Neural cell (in vitro differentiated cells): ENCODE measurements around the gene PROX2. TPM values are rescaled to one million over a fixed set of nuclear protein-coding genes. Genes with fewer than 3 reads are reported as not detected.

ENCODE experiments used
- H2AFZ ChIP-seq: fragments of 200-600, 300-800 bp; sonication (generic), shearing (Covaris generic); 2 replicates; pipeline ENCODE4 v1.6.0; 2014; ENCODE audit warnings: low read depth, mild to moderate bottlenecking, antibody characterized with exemption, low read length, moderate library complexity
- H3F3A ChIP-seq: fragments of 200-600 bp; shearing (Covaris generic); 2 replicates; pipeline ENCODE4 v1.6.1; 2016; ENCODE audit warnings: mild to moderate bottlenecking, moderate library complexity, mixed read lengths, antibody characterized with exemption, low read length; ENCODE audit not compliant: insufficient read depth, poor library complexity, severe bottlenecking
- H3K27ac ChIP-seq: fragments of 200-600, 300-800 bp; sonication (generic), shearing (Covaris generic); 2 replicates; pipeline ENCODE4 v1.5.1; 2014; ENCODE audit warnings: mild to moderate bottlenecking, low read length, moderate library complexity
- H3K27me3 ChIP-seq: fragments of 300-800, 200-600 bp; sonication (generic), shearing (Covaris generic); 2 replicates; pipeline ENCODE4 v1.6.0; 2014; ENCODE audit warnings: mild to moderate bottlenecking, low read depth, low read length, moderate library complexity; ENCODE audit not compliant: insufficient read depth
- H3K36me3 ChIP-seq: fragments of 300-800, 200-600 bp; sonication (generic), shearing (Covaris generic); 2 replicates; pipeline ENCODE4 v1.5.1; 2014; ENCODE audit warnings: mild to moderate bottlenecking, antibody characterized with exemption, low read length, moderate library complexity; ENCODE audit not compliant: insufficient read depth
- H3K4me2 ChIP-seq: fragments of 300-800, 200-600 bp; sonication (generic), shearing (Covaris generic); 2 replicates; pipeline ENCODE4 v1.6.0; 2014; ENCODE audit warnings: mild to moderate bottlenecking, low read length
- H3K4me3 ChIP-seq: fragments of 300-800, 200-600 bp; sonication (generic), shearing (Covaris generic); 2 replicates; pipeline ENCODE4 v1.5.1; 2014; ENCODE audit warnings: mild to moderate bottlenecking, low read length, moderate library complexity
- H3K79me2 ChIP-seq: fragments of 200-600 bp; shearing (Covaris generic); replicated peaks from 2 replicates; pipeline ENCODE4 v1.6.0; 2014; ENCODE audit warnings: mild to moderate bottlenecking, low read length, moderate library complexity; ENCODE audit not compliant: insufficient read depth
- H3K9ac ChIP-seq: fragments of 300-800, 200-600 bp; sonication (generic), shearing (Covaris generic); 2 replicates; pipeline ENCODE4 v1.6.1; 2016; ENCODE audit warnings: mild to moderate bottlenecking, low read length, mixed read lengths
- H3K9me2 ChIP-seq: fragments of 200-600 bp; shearing (Covaris generic); 2 replicates; pipeline ENCODE4 v1.6.1; 2016; ENCODE audit warnings: mild to moderate bottlenecking, low read length, mixed read lengths; ENCODE audit not compliant: insufficient read depth
- H3K9me3 ChIP-seq: fragments of 200-600, 300-800 bp; sonication (generic), shearing (Covaris generic); 2 replicates; pipeline ENCODE4 v1.6.1; 2016; ENCODE audit warnings: mild to moderate bottlenecking, mixed run types, low read length, moderate library complexity, mixed read lengths
- H4K20me1 ChIP-seq: fragments of 200-600 bp; shearing (Covaris generic); 2 replicates; pipeline ENCODE4 v1.6.1; 2016; ENCODE audit warnings: mild to moderate bottlenecking, mixed run types; ENCODE audit not compliant: insufficient read depth
- CTCF ChIP-seq: fragments of 450-650 bp; IDR thresholded peaks from 2 replicates; pipeline ENCODE4 v1.5.1; 2014; ENCODE audit warnings: antibody characterized with exemption, mild to moderate bottlenecking, moderate library complexity; ENCODE audit not compliant: poor library complexity, severe bottlenecking
- EP300 ChIP-seq: fragments of 450-650 bp; conservative IDR thresholded peaks from 2 replicates; pipeline ENCODE4 v1.6.1; 2014; ENCODE audit warnings: antibody characterized with exemption, mild to moderate bottlenecking, moderate library complexity; ENCODE audit not compliant: poor library complexity, severe bottlenecking
- EZH2 ChIP-seq: fragments of 200-600, 300-800 bp; shearing (Covaris generic), sonication (generic); IDR thresholded peaks from 2 replicates; pipeline ENCODE4 v1.6.1; 2014; ENCODE audit warnings: antibody characterized with exemption, low read length, borderline replicate concordance, mild to moderate bottlenecking; ENCODE audit not compliant: insufficient read depth, poor library complexity, severe bottlenecking
- MXI1 ChIP-seq: fragments of 450-650 bp; conservative IDR thresholded peaks from 2 replicates; pipeline ENCODE4 v1.6.1; 2014; ENCODE audit warnings: antibody characterized with exemption, mild to moderate bottlenecking; ENCODE audit not compliant: poor library complexity, severe bottlenecking
- POLR2AphosphoS5 ChIP-seq: IDR thresholded peaks from 2 replicates; pipeline ENCODE4 v1.6.1; 2012
- RAD21 ChIP-seq: fragments of 450-650 bp; conservative IDR thresholded peaks from 2 replicates; pipeline ENCODE4 v1.6.1; 2014; ENCODE audit warnings: antibody characterized with exemption, mild to moderate bottlenecking, moderate library complexity
- REST ChIP-seq: IDR thresholded peaks from 2 replicates; pipeline ENCODE4 v1.6.1; 2012; ENCODE audit warnings: borderline replicate concordance
- SMC3 ChIP-seq: fragments of 450-650 bp; conservative IDR thresholded peaks from 2 replicates; pipeline ENCODE4 v1.6.1; 2014; ENCODE audit warnings: antibody characterized with exemption, mild to moderate bottlenecking, moderate library complexity; ENCODE audit not compliant: poor library complexity
- TAF1 ChIP-seq: IDR thresholded peaks from 2 replicates; pipeline ENCODE4 v1.6.1; 2012; ENCODE audit warnings: low read depth
- polyA plus RNA-seq: library from polyadenylated mRNA; depleted of rRNA; stranded (reverse); fragments of >200 nt; gene quantifications from 2 replicates; pipeline ENCODE4 v1.2.3, GENCODE V29; 2014

PROX2 gene
- polyA plus RNA-seq, 1 donor from 2014 or later, result not detected

- Histone ChIP-seq H3K4me2 (peak within 1 kb of the TSS; percentile 97), H3K27me3 (no peaks in the 10 kb centered on the region), H3F3A (no peaks in the 10 kb centered on the region), H2AFZ (peak within 1 kb of the TSS; percentile 98), H3K79me2 (no peaks in the 10 kb centered on the region), H3K36me3 (no peaks in the 10 kb centered on the region), H3K9me3 (no peaks in the 10 kb centered on the region), H3K9ac (peak within 1 kb of the TSS; percentile 96), H3K27ac (peak within 1 kb of the TSS; percentile 71), H3K4me3 (peak within 1 kb of the TSS; percentile 99), H4K20me1 (no peaks in the 10 kb centered on the region), H3K9me2 (no peaks in the 10 kb centered on the region)
- TF ChIP-seq MXI1 (peak; percentile 92), EZH2 (no peak), SMC3 (peak; percentile 37), RAD21 (peak; percentile 41), POLR2AphosphoS5 (peak; percentile 93), CTCF (peak; percentile 17), REST (peak; percentile 60), EP300 (peak; percentile 30), TAF1 (no peak)
These were observed 46.9 kb upstream of the PROX2 start, which contains the start of gene RPS6KL1 for GRCh38 chr14:74922752-74923401. Gene RPS6KL1, minus strand, starts transcription at chr14:74923260. Its CDS starts 1,719 bp downstream, at chr14:74921541.

- Histone ChIP-seq H3K27me3 (no peaks in the 10 kb centered on the region), H3K9me2 (no peaks in the 10 kb centered on the region), H3K4me2 (peak overlapping the region; percentile 97), H3K79me2 (no peaks in the 10 kb centered on the region), H3K9me3 (no peaks in the 10 kb centered on the region), H3K36me3 (no peaks in the 10 kb centered on the region), H3K27ac (peak overlapping the region; percentile 71), H2AFZ (peak overlapping the region; percentile 98), H3F3A (no peaks in the 10 kb centered on the region), H3K4me3 (peak overlapping the region; percentile 99), H3K9ac (peak overlapping the region; percentile 96), H4K20me1 (no peaks in the 10 kb centered on the region)
- TF ChIP-seq CTCF, result no peak
- TF ChIP-seq RAD21, result no peak
- TF ChIP-seq SMC3, result no peak
- no peak for TF ChIP-seq POLR2AphosphoS5
- no peak for TF ChIP-seq MXI1
- no peak for TF ChIP-seq REST
- TF ChIP-seq EZH2, result no peak
- no peak for TF ChIP-seq EP300
- TF ChIP-seq TAF1, result no peak
These were observed 46.2 kb upstream of the PROX2 start for GRCh38 chr14:74921987-74922751.
